ENCODE data around the gene SLK.

GRCh38 chr10:103917302-103918052 lies 49.5 kb upstream of the SLK start:
- TF ChIP-seq POLR2AphosphoS5 (IDR thresholded peaks at IDR 0.05) (no peak), CTCF (IDR thresholded peaks at IDR 0.05) (no peak)
